ENCODE results near the gene HS3ST3A1.

The HS3ST3A1 gene

GRCh38 chr17:13595599-13595899, 6.2 kb downstream of the HS3ST3A1 start:
- Histone ChIP-seq H3K4me2 (ENCODE audit: low read length) (no peak overlapping the region), H3K4me1 (ENCODE audit: insufficient read depth, low read length, severe bottlenecking) (no peaks in the 10 kb centered on the region), H3K9me3 (ENCODE audit: low read length) (no peaks in the 10 kb centered on the region), H3K79me2 (ENCODE audit: insufficient read depth, low read length) (no peaks in the 10 kb centered on the region), H4K20me1 (ENCODE audit: insufficient read depth, low read length) (no peaks in the 10 kb centered on the region), H3K9ac (ENCODE audit: low read length) (no peak overlapping the region), H2AFZ (ENCODE audit: low read length) (no peak overlapping the region), H3F3A (ENCODE audit: insufficient read depth, low read length) (no peaks in the 10 kb centered on the region), H3K27me3 (ENCODE audit: insufficient read depth, low read length) (no peaks in the 10 kb centered on the region), H3K4me3 (ENCODE audit: low read depth, low read length, poor library complexity, severe bottlenecking) (no peak overlapping the region), H3K27ac (ENCODE audit: low read depth, low read length, poor library complexity, severe bottlenecking) (no peak overlapping the region), H3K9me2 (ENCODE audit: low read depth, low read length) (no peaks in the 10 kb centered on the region), H3K36me3 (ENCODE audit: insufficient read depth, low read length) (no peaks in the 10 kb centered on the region)
- TF ChIP-seq CTCF (IDR thresholded peaks at IDR 0.05; ENCODE audit: low read length) (no peak), EZH2 (IDR thresholded peaks at IDR 0.05; ENCODE audit: borderline replicate concordance, low read length) (no peak)

GRCh38 chr17:13594762-13595598, 6.7 kb downstream of the HS3ST3A1 start:
- Histone ChIP-seq H3K4me3 (ENCODE audit: low read depth, low read length, poor library complexity, severe bottlenecking) (no peak overlapping the region), H3K36me3 (ENCODE audit: insufficient read depth, low read length) (no peaks in the 10 kb centered on the region), H3K9ac (ENCODE audit: low read length) (no peak overlapping the region), H3K79me2 (ENCODE audit: insufficient read depth, low read length) (no peaks in the 10 kb centered on the region), H3K27me3 (ENCODE audit: insufficient read depth, low read length) (no peaks in the 10 kb centered on the region), H3K9me2 (ENCODE audit: low read depth, low read length) (no peaks in the 10 kb centered on the region), H3K27ac (ENCODE audit: low read depth, low read length, poor library complexity, severe bottlenecking) (peak overlapping the region; percentile 11), H3K9me3 (ENCODE audit: low read length) (no peaks in the 10 kb centered on the region), H3K4me1 (ENCODE audit: insufficient read depth, low read length, severe bottlenecking) (peaks cover under 1% of the 10 kb centered on the region), H3K4me2 (ENCODE audit: low read length) (no peak overlapping the region), H2AFZ (ENCODE audit: low read length) (no peak overlapping the region), H4K20me1 (ENCODE audit: insufficient read depth, low read length) (no peaks in the 10 kb centered on the region), H3F3A (ENCODE audit: insufficient read depth, low read length) (no peaks in the 10 kb centered on the region)
- TF ChIP-seq EZH2 (IDR thresholded peaks at IDR 0.05; ENCODE audit: borderline replicate concordance, low read length) (no peak), CTCF (IDR thresholded peaks at IDR 0.05; ENCODE audit: low read length) (peak; percentile 91)

- Histone ChIP-seq H3K36me3 (ENCODE audit: insufficient read depth, low read length) (no peaks in the 10 kb centered on the region), H3K79me2 (ENCODE audit: insufficient read depth, low read length) (no peaks in the 10 kb centered on the region), H3K27me3 (ENCODE audit: insufficient read depth, low read length) (no peaks in the 10 kb centered on the region), H3K4me3 (ENCODE audit: low read depth, low read length, poor library complexity, severe bottlenecking) (no peak overlapping the region), H3K27ac (ENCODE audit: low read depth, low read length, poor library complexity, severe bottlenecking) (peak overlapping the region; percentile 11), H3K9me3 (ENCODE audit: low read length) (no peaks in the 10 kb centered on the region), H3F3A (ENCODE audit: insufficient read depth, low read length) (no peaks in the 10 kb centered on the region), H3K9me2 (ENCODE audit: low read depth, low read length) (no peaks in the 10 kb centered on the region), H3K4me2 (ENCODE audit: low read length) (no peak overlapping the region), H4K20me1 (ENCODE audit: insufficient read depth, low read length) (no peaks in the 10 kb centered on the region), H3K9ac (ENCODE audit: low read length) (no peak overlapping the region), H3K4me1 (ENCODE audit: insufficient read depth, low read length, severe bottlenecking) (peaks cover 5% of the 10 kb centered on the region), H2AFZ (ENCODE audit: low read length) (no peak overlapping the region)
- TF ChIP-seq EZH2 (IDR thresholded peaks at IDR 0.05; ENCODE audit: borderline replicate concordance, low read length) (no peak), CTCF (IDR thresholded peaks at IDR 0.05; ENCODE audit: low read length) (no peak)
These were observed 7.4 kb downstream of the HS3ST3A1 start for GRCh38 chr17:13594310-13594709.
